ENCODE measurements around the gene KCNAB3.

The KCNAB3 gene

GRCh38 chr17:7903154-7904103 is 26.2 kb downstream of the KCNAB3 start:
- DNase-seq (ENCODE audit: extremely low read depth in 1 of 2, low read depth in 1 of 2): no peak

GRCh38 chr17:7897773-7898172 is 31.9 kb downstream of the KCNAB3 start:
- DNase-seq (ENCODE audit: extremely low read depth in 1 of 2, low read depth in 1 of 2): no peak

GRCh38 chr17:7897090-7897489 is 32.6 kb downstream of the KCNAB3 start:
- no peak for DNase-seq (ENCODE audit: extremely low read depth in 1 of 2, low read depth in 1 of 2)

DNA sequence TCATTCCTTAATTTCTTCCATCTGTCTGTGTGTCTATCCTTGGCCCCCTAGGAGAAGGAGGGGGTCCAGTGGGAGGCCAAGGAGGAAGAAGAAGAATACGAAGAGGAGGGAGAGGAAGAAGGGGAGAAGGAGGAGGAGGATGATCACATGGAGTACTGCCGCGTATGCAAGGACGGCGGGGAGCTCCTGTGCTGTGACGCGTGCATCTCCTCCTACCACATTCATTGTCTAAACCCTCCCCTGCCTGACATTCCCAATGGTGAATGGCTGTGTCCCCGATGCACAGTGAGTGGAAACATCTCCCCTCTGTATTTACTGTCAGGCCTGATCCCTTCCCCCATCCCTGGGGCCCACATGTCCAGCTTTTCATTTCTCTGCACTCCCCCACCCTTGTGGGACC is 34.8 kb downstream of the KCNAB3 start:
- DNase-seq (ENCODE audit: extremely low read depth in 1 of 2, low read depth in 1 of 2): no peak

GRCh38 chr17:7894226-7894625 is 35.4 kb downstream of the KCNAB3 start:
- DNase-seq (ENCODE audit: extremely low read depth in 1 of 2, low read depth in 1 of 2): no peak

DNA sequence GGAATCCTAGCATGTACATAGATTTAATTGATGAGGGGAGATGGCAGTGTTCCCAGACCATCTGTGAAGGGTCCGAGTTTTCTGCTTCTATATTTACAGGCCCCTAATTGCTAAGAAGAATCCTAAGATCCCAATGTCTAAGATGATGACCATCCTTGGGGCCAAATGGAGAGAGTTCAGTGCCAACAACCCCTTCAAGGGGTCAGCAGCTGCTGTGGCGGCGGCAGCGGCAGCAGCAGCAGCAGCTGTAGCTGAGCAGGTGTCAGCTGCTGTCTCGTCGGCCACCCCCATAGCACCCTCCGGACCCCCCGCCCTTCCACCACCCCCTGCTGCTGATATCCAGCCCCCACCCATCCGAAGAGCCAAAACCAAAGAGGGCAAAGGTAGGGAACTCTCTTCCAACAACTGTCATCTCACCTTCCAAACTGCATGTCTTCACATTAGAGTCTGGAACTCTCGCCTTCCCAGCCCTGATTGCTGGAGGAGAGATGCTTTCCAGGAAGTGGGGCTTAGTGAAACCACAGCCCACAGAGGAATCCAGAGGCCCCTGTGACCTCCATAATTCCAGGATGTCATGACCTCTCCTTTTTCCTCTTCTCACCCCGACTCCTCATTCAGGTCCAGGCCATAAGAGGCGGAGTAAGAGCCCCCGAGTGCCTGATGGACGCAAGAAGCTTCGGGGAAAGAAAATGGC is 36.3 kb downstream of the KCNAB3 start:
- no peak for DNase-seq (ENCODE audit: extremely low read depth in 1 of 2, low read depth in 1 of 2)

- peak in 1 of 2 donors; percentile 25 for DNase-seq (ENCODE audit: extremely low read depth in 1 of 2, low read depth in 1 of 2)
These were observed 40.3 kb downstream of the KCNAB3 start for GRCh38 chr17:7889166-7889955.

DNA sequence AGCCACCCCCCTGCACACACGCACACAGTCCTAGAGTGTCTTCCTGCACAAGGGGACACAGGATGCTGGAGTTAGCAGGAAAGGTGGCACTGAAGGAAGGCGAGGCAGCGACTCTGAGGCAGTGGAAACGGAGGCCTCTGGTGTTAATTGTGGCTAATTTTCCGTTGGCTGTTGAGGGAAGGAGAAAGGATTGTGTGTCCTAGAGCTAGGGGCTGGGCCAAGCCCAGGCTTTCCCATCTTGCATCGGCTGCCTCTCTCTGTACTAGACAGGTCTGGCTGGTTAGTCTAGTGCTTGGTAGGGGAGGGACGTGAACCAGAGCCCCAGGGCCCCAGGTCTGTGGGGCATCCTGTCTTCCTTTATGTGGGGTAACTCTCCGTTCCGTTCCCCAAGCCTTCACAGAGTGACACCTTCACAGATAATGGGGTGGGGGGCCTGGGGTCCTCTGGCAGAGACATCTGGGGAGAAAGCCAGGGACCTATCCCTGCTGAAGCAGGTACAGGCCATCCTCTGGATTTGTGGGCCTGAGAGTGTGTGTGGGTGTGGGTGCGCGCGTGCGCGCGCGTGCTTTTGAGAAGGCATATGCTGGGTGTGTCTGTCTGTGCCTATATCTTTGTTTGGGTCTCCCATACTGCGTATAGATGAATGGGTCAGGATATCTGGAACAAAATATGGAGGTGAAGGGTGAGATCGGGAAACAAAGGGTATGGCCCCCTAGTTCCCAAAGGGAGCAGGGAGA is 41.3 kb downstream of the KCNAB3 start, which contains the start of gene CHD3:
CHD3 (plus strand) TSS at position 606 of the 737 bp plus-strand sequence. CDS start 212 bp downstream, outside the sequence.
- peak in 1 of 2 donors; percentile 32 for DNase-seq (ENCODE audit: extremely low read depth in 1 of 2, low read depth in 1 of 2)

DNA sequence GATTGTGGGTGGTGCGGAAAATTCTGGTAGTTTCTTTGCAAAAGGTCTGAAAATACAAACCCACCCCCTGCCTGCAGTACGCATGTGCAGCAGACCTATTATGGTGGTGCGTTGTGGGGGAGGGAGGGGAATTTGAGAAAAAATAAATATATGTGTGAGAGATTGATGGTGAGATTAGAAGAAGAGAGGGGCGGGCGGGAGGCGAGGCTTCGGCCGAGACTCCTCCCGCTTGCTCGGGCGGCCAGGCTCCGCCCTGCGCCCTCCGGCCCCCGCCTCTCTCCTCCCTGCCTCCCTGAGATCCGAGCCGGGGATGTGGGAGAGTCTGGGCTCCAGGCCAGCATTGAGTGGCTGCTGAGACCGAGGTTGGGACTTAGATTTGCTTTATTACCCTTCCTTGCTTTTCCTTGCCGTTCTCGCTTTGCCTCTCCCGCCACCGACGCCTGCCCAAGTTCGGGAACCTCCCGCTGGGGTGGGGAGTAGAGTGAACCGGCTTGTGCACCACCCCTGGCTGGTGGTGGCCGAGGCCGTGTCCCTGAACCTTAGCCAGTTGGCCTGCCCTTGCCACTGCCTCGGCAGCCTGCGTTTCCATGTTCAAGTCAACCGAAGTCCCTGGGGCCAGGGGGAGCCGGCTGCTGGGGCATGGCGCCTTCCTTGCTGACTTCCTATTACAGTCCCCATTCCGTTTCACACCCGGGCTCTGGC is 42.0 kb downstream of the KCNAB3 start:
- peak; percentile 65 to 87 for DNase-seq (ENCODE audit: extremely low read depth in 1 of 2, low read depth in 1 of 2)

DNA sequence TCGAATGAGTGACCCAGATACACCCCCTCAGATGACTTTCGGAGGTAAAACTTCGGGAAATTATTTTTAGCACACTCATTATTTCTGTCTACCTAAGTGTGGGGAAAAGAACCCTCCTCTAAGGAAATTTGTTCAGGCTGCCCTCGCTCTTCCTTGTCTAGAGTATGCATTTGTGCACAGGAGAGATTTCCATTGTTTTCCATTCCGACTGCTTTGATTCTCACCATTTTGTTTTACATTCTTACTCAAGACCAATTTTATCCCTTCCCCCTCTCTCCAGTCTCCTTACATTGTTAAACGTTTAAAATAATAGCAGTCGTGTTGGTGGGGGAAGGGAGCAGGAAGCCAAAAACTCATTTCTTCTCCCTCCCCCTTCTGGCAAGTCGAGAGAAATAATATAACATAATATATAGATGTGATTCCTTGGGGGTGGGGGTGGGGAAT is 42.6 kb downstream of the KCNAB3 start:
- DNase-seq (ENCODE audit: extremely low read depth in 1 of 2, low read depth in 1 of 2): no peak

- peak in 1 of 2 donors; percentile 38 for DNase-seq (ENCODE audit: extremely low read depth in 1 of 2, low read depth in 1 of 2)
These were observed 43.2 kb downstream of the KCNAB3 start for GRCh38 chr17:7886227-7887037.

GRCh38 chr17:7885367-7886226 is 44.1 kb downstream of the KCNAB3 start:
- DNase-seq (ENCODE audit: extremely low read depth in 1 of 2, low read depth in 1 of 2): peak in 1 of 2 donors; percentile 37

DNA sequence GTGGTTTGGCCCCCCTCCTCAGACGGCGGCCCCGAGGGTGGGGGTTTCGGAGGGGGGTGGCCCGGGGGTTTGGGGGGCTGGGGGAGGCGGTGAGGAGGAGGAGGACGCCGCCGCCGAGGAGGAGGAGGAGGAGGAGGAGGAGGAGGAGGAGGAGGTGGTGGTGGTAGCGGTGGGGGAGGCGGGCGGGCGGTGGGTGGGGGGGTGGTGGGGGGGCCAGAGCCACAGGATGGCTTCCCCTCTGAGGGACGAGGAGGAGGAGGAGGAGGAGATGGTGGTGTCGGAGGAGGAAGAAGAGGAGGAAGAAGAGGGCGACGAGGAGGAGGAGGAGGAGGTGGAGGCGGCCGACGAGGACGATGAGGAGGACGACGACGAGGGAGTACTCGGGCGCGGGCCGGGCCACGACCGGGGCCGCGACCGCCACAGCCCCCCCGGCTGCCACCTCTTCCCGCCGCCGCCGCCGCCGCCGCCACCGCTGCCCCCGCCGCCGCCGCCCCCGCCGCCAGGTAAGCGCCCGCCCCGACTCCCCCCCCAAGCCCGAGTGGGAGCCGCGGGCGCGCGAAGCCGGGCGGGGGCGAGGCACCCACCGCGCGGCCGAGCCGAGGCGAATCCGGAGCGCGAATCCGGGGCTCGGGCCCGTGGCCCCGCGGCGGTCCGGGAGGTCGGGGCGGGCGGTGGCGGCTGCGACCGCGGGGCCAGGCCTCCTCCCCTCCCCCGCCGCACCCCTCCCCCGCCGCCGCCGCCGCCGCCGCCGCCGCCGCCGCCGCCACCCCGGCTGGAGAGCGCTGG is 44.9 kb downstream of the KCNAB3 start:
- no peak for DNase-seq (ENCODE audit: extremely low read depth in 1 of 2, low read depth in 1 of 2)

GRCh38 chr17:7883781-7884386 is 45.8 kb downstream of the KCNAB3 start:
- no peak for DNase-seq (ENCODE audit: extremely low read depth in 1 of 2, low read depth in 1 of 2)

- no peak for DNase-seq (ENCODE audit: extremely low read depth in 1 of 2, low read depth in 1 of 2)
These were observed 47.0 kb downstream of the KCNAB3 start for GRCh38 chr17:7882629-7883028.

GRCh38 chr17:7882068-7882467 is 47.6 kb downstream of the KCNAB3 start:
- no peak for DNase-seq (ENCODE audit: extremely low read depth in 1 of 2, low read depth in 1 of 2)
